ENCODE measurements around the gene ANGPTL4.

ANGPTL4 gene

GRCh38 chr19:8366121-8366581, 2.2 kb downstream of the ANGPTL4 start:
- Histone ChIP-seq H3F3A (ENCODE audit: insufficient read depth) (no peaks in the 10 kb centered on the region), H3K9ac (ENCODE audit: low read length) (no peak overlapping the region), H3K9me2 (replicated peaks; ENCODE audit: insufficient read depth, low read length) (no peaks in the 10 kb centered on the region), H3K4me2 (ENCODE audit: low read depth, low read length, poor library complexity, severe bottlenecking) (no peak overlapping the region), H3K27me3 (ENCODE audit: low read length) (no peaks in the 10 kb centered on the region), H3K9me3 (ENCODE audit: insufficient read depth, low read length) (no peaks in the 10 kb centered on the region), H3K36me3 (ENCODE audit: low read length) (no peaks in the 10 kb centered on the region), H3K79me2 (ENCODE audit: insufficient read depth, low read length) (no peaks in the 10 kb centered on the region), H4K20me1 (ENCODE audit: low read depth, low read length) (no peaks in the 10 kb centered on the region), H3K4me3 (ENCODE audit: insufficient read depth, low read length, poor library complexity, severe bottlenecking) (no peak overlapping the region), H2AFZ (ENCODE audit: low read depth, low read length, severe bottlenecking) (no peak overlapping the region), H3K27ac (ENCODE audit: low read depth, low read length) (no peak overlapping the region)
- no peak for TF ChIP-seq CTCF (IDR thresholded peaks at IDR 0.05; ENCODE audit: insufficient read depth, low read length, poor library complexity, severe bottlenecking)
- no peak for TF ChIP-seq EZH2phosphoT487 (conservative IDR thresholded peaks at IDR 0.05; ENCODE audit: low read length)

- Histone ChIP-seq H3K27me3 (ENCODE audit: low read length) (no peaks in the 10 kb centered on the region), H2AFZ (ENCODE audit: low read depth, low read length, severe bottlenecking) (no peak overlapping the region), H4K20me1 (ENCODE audit: low read depth, low read length) (no peaks in the 10 kb centered on the region), H3F3A (ENCODE audit: insufficient read depth) (no peaks in the 10 kb centered on the region), H3K36me3 (ENCODE audit: low read length) (no peaks in the 10 kb centered on the region), H3K9me3 (ENCODE audit: insufficient read depth, low read length) (no peaks in the 10 kb centered on the region), H3K4me2 (ENCODE audit: low read depth, low read length, poor library complexity, severe bottlenecking) (no peak overlapping the region), H3K9me2 (replicated peaks; ENCODE audit: insufficient read depth, low read length) (no peaks in the 10 kb centered on the region), H3K4me3 (ENCODE audit: insufficient read depth, low read length, poor library complexity, severe bottlenecking) (no peak overlapping the region), H3K79me2 (ENCODE audit: insufficient read depth, low read length) (no peaks in the 10 kb centered on the region), H3K9ac (ENCODE audit: low read length) (no peak overlapping the region), H3K27ac (ENCODE audit: low read depth, low read length) (no peak overlapping the region)
- TF ChIP-seq EZH2phosphoT487 (conservative IDR thresholded peaks at IDR 0.05; ENCODE audit: low read length) = no peak
- no peak for TF ChIP-seq CTCF (IDR thresholded peaks at IDR 0.05; ENCODE audit: insufficient read depth, low read length, poor library complexity, severe bottlenecking)
These were observed 3.0 kb downstream of the ANGPTL4 start for GRCh38 chr19:8366961-8367326.

GRCh38 chr19:8367327-8368001, 3.5 kb downstream of the ANGPTL4 start:
- Histone ChIP-seq H3K4me3 (ENCODE audit: insufficient read depth, low read length, poor library complexity, severe bottlenecking) (no peak overlapping the region), H3K4me2 (ENCODE audit: low read depth, low read length, poor library complexity, severe bottlenecking) (no peak overlapping the region)

More at GRCh38 chr19:8367327-8368001, 3.5 kb downstream of the ANGPTL4 start:
- Histone ChIP-seq H3K9ac (ENCODE audit: low read length) (no peak overlapping the region), H3K27me3 (ENCODE audit: low read length) (no peaks in the 10 kb centered on the region), H2AFZ (ENCODE audit: low read depth, low read length, severe bottlenecking) (no peak overlapping the region), H3K9me2 (replicated peaks; ENCODE audit: insufficient read depth, low read length) (no peaks in the 10 kb centered on the region), H3K36me3 (ENCODE audit: low read length) (no peaks in the 10 kb centered on the region), H4K20me1 (ENCODE audit: low read depth, low read length) (no peaks in the 10 kb centered on the region), H3K79me2 (ENCODE audit: insufficient read depth, low read length) (no peaks in the 10 kb centered on the region), H3K27ac (ENCODE audit: low read depth, low read length) (no peak overlapping the region), H3K9me3 (ENCODE audit: insufficient read depth, low read length) (no peaks in the 10 kb centered on the region), H3F3A (ENCODE audit: insufficient read depth) (no peaks in the 10 kb centered on the region)
- TF ChIP-seq CTCF (IDR thresholded peaks at IDR 0.05; ENCODE audit: insufficient read depth, low read length, poor library complexity, severe bottlenecking) (no peak), EZH2phosphoT487 (conservative IDR thresholded peaks at IDR 0.05; ENCODE audit: low read length) (no peak)
